Stimulated activated CD8-positive, alpha-beta memory T cell treated with anti-CD3 and anti-CD28 coated beads, Interleukin-12 subunit alpha, Interleukin-12 subunit beta, amount 100 ng/mL, for 24 hours (primary cell): ENCODE results near the gene SLC39A7.

Source experiments
- DNase-seq: peaks from one replicate; pipeline ENCODE4 v3.0.0-alpha.2; 2020; ENCODE audit errors: extremely low read depth

SLC39A7 gene

DNA sequence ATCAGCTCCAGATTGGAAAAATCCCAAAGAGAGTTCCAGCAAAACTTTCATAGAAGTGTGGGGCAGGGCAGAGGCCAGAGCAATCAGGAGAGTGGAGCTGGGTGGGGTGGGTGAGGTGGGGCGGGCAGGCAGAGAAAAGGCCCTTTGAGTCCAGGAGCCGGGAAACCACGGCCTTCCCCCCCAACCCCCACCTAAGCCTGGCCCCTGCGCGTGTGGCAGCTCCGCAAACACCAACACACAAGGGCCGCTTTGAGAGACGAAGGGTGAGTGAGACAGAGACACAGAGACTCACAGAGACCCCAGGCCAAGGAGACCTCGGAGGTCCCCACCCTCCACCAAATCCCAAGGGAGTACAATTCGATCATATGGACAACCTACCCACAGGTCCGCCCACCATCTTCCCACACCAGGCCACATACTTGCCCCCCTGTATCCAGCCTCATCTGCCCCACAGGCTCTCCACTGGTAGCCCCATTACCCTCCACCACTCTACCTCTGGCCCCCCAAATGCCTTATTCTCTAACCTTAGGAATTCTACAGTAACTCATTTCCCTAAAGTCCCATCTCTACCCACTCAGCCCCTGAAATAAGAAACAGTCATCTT lies 10.1 kb upstream of the SLC39A7 start:
- no peak for DNase-seq

DNA sequence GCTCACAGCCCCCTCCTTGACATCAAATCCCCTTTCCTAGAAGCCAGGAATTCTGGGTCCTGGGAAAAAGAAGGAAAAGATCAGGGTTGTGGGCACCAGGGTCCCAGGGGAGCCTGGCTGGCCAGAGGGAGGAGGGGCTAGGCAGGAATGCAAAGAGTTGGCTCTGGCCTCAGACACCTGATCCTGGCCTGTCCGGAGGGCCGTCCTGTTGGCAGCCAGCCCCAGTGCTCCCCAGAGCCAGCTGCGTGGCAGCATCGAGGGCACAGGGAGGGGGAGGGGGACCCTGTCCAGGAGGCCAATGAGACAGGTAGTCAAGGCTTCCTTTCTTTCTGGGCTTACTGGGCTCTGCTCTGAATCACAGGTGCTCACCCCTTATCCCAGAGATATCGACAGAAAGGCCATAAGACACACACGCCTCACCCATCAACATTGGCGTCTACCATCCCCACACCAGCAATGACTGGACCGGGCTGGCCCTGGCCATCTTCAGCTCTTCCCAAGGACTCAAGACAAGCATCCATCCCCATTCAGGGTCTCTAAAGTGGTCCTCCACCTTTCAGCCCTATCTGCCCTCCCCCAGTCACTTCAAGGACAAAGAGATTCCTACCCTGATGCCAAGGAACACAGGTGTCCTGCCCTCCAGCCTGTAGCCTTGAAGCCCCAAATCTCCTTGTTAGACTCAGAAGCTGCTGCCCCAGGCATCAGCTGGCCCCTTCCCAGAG lies 9.1 kb upstream of the SLC39A7 start:
- no peak for DNase-seq

DNA sequence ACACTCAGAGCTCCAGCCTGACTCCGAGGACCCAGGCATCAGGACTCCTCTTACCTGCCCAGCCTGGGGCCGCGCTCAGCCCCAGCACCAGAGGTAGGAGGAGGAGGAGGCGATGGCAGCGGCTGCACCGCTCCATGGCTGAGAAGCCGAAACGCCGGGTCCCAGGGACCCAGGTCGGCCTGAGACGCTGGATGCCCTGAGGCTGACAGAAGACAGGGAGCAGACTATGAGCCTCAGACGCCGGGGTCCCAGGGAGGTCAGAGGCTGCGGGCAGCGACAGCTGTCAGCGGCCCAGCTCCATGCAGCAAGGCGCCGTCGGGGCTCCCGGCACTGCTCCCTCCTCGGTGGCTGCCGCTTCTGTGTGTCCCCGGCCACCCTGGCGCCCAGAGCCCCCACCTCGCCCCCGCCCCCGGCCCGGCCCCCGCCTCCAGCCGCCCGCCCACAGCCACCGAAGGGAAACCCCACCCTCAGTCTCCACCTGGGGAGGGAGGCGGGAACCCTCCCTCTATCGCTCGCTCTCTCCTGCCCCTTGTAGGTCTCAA lies 8.5 kb upstream of the SLC39A7 start, which contains the start of gene COL11A2:
Gene COL11A2 (minus strand): TSS at position 363 of the 542 bp plus-strand sequence. CDS start 227 bp downstream, at position 136.
- DNase-seq = no peak

DNA sequence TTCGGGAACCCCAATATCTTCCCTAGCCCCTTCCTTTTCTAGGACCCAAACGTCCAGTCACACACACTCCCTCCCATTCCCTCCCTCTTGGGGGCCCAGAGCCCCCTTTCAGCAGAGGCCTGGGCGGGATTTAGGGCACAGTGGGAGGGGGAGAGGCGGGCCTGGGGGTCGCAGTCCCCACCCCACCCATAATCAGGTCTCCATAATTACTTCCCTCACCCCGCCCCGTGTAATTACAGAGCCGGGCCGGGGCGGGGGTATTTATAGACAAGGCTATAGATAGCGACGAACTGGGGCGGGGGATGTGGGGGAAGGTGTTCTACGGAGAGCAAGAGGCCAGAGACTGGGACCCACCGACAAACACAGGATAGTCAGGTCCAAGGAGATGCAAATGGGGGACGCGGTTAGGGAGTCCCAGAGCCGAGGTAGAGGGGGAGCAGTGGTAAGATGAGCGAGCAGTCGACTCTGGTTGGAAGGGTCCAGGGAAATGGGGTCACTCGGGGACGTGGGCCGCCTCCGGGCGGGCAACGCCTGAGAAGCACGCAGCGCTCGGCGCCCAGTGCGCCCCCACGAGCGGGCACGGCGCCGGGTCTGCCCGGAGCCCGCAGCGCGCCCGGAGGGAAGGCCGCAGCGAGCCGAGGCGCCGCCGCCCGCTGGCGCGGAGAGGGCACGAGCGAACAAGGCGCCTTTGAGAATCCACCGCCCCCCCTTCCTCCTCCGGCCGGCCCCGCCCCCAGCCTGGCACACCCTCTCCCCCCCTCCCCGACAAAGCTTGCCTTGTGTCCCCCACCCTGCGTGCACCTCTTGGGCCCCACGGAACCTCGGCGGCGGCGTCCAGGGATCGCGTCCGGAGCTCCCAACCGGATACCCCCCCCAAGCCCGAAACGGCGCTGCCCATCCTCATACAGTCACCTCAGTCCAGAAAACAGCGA lies 7.7 kb upstream of the SLC39A7 start:
- DNase-seq = no peak

- no peak for DNase-seq
These were observed 7.0 kb upstream of the SLC39A7 start for GRCh38 chr6:33193619-33194018.

DNA sequence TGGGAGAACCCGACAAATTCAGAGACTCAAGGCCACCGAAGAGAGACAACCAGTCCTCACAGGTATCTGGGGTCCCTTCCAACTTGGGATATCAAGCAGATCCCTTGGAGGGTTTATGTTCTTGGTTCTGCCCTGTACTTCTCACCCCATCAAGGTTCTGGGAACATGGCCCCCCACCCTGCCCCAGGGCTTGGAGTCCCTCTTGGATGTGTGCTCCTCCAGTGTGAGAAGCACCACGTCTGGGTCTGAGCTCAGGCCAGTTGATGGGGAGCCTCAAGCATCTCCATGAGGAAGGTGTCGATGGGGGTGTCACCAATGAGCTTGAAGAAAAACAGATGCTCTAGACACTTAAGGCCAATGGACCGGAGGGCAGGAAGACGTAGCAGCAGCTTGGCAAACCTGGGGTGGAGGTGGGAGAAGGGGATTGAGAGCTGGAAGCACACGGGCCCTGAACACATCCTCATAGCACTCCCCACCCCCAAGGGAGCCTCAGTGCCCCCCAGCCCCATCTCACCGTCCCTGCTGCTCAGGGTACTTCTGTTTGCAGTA lies 6.2 kb upstream of the SLC39A7 start:
- DNase-seq = no peak

DNA sequence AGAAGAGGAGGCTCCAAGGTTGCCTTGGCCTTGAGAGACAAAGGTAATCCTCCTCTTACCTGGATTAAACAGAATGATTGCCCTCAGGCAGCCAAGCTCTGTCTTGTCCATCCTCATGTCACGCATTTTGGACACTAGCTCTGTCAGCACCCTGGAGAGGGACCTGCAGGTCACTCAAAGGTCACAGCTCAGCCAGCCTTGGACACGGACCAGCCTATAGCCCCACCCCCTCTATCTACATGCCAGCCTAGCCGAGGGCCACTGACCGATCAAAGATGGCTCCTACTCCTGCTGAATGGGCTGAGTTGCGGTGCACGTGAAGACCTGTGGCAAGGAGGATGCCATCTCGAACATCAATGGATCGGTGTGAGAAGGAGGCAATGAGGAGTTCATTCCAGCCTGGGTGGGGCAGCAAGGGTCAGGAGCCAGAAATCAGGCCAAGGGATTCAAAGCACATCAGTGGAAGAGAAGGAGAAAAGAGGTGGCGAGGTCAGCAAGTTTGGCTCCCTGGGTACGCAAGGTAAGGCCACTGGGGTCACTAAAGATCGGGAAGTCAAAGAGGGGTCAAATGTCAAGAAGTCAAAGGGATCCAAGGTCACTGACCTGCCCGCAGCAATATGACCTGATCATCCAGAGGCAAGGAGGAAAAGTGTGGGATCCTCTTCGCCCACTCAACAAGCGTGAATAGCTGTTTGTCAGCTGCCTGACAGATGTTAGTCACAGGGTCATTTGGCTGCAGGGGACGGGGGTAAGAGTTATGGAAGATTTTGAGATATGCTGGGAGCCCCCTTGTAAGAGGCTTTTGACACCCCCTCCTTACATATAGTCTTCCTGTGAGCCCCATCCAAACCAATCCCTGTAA lies 5.1 kb upstream of the SLC39A7 start:
- no peak for DNase-seq

- DNase-seq = no peak
These were observed 3.1 kb upstream of the SLC39A7 start for GRCh38 chr6:33197431-33198048.

- no peak for DNase-seq
These were observed 2.4 kb upstream of the SLC39A7 start for GRCh38 chr6:33198159-33198852.

- DNase-seq = no peak
These were observed 1.7 kb upstream of the SLC39A7 start for GRCh38 chr6:33198853-33199436.

DNA sequence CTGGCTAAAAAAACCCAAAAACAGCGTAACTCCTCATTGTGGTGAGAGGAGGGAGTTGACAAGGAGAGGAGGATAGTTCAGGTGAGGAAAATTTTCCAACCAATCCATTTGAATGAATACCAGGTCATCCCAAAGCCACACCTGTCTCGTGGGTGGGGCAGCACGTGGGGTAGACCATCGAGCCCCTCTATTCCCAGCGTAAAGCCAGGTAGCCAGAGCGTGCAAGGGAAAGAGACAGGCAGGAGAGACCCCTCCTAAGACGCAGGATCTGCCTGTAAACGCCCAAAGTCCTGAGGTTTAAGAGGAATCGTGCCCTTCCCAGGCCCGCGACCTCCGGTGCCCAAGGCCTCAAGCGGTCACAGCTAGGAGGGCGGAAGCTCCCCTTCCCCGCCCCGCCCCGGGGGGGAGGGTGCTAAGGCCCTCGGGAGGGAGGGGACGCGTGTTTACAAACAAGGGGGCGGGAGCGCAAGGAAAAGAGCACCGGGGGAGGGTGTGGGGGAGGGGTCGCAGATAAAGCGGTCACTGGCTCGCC lies 914 bp upstream of the SLC39A7 start:
- peak; percentile 49 for DNase-seq

DNA sequence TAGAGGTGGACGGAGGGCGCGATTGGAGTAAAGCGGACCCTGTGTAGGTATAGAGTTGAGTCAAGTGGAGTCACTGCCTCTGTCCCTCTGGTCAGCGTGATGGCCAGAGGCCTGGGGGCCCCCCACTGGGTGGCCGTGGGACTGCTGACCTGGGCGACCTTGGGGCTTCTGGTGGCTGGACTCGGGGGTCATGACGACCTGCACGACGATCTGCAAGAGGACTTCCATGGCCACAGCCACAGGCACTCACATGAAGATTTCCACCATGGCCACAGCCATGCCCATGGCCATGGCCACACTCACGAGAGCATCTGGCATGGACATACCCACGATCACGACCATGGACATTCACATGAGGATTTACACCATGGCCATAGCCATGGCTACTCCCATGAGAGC lies 479 bp downstream of the SLC39A7 start:
- no peak for DNase-seq

- DNase-seq = no peak
These were observed 1.3 kb downstream of the SLC39A7 start for GRCh38 chr6:33201935-33202334.

GRCh38 chr6:33202799-33203198 lies 2.1 kb downstream of the SLC39A7 start:
- DNase-seq = no peak

DNA sequence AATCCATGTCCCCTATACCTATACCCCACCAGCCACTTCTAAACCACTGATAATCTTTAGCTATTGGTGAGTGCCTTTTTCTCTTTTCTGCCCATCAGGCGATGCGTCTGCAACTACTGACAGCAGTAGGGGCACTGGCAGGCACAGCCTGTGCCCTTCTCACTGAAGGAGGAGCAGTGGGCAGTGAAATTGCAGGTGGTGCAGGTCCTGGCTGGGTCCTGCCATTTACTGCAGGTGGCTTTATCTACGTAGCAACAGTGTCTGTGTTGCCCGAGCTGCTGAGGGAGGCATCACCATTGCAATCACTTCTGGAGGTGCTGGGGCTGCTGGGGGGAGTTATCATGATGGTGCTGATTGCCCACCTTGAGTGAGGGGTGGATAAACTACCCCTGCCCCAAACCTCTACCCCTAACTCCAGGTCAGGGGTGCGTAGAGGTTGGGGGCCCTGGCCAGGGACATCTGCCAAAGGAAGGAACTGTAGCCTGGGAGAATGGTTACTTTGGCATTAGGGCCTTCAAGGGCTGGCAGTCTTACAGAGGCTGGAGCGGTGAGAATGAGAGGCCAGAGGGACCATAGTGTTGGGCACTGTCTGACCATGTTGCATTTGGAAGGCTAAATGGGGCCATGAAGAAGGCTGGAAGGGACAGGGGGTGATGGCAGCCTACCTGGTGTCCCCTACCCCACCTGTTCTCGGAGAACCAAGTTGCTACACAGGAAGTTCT lies 2.9 kb downstream of the SLC39A7 start:
- no peak for DNase-seq

DNA sequence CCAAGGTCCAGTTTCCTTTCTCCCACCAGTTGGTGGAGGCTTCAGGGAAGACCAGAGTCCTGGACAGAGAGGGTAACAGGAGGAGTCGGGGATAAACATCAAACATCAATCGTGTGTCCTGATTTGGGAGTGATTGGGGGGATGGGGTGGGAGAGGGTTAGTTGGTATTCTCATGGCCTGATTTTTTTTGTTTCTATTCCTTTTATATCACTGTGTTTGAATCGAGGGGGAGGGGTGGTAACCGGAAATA lies 3.4 kb downstream of the SLC39A7 start:
- no peak for DNase-seq

DNA sequence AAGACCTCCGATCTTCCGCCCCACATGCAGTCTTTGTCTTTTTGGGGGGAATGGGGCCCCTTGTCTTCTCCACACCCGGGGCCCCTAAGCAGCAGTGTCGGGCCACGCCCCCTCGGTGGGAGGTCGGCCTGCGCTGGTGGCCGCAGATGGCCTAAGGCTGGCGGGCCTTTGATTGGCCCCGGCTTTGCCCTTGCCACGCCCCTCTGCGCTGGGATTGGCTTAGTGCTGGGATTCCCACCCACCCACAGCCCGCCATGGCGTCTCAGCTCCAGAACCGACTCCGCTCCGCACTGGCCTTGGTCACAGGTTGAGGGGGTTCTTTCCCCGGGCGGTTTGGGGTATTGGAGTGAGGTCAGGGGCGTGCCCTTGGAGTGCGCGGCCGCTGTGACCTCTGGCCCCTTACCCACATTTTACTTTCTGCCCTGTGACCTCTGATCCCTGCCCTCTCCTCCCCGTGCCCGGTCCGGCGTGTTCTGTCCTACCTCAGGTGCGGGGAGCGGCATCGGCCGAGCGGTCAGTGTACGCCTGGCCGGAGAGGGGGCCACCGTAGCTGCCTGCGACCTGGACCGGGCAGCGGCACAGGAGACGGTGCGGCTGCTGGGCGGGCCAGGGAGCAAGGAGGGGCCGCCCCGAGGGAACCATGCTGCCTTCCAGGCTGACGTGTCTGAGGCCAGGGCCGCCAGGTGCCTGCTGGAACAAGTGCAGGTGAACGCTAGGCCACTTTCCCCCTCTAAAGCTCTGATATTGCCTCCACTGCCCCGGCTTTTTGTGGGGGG lies 3.9 kb downstream of the SLC39A7 start, which contains the start of gene HSD17B8:
Gene HSD17B8 (plus strand): TSS at position 241 of the 776 bp plus-strand sequence. CDS start 14 bp downstream, at position 255.
- peak; percentile 84 for DNase-seq
